HG03175 (cell line): ENCODE data around the gene KSR1.
"Not testable (repeated sequence)": the region's sequence is repeated elsewhere in the genome, so short reads cannot be mapped to it uniquely, and the experiment has no call there.

Experiments
- ATAC-seq: cut with Tn5 transposase; IDR thresholded peaks from one replicate; pipeline ENCODE4 v1.9.1; 2021; ENCODE audit warnings: mild to moderate bottlenecking, moderate library complexity; ENCODE audit not compliant: unreplicated experiment

KSR1 gene

GRCh38 chr17:27425991-27426390 is 30.3 kb upstream of the KSR1 start:
- ATAC-seq: no peak

DNA sequence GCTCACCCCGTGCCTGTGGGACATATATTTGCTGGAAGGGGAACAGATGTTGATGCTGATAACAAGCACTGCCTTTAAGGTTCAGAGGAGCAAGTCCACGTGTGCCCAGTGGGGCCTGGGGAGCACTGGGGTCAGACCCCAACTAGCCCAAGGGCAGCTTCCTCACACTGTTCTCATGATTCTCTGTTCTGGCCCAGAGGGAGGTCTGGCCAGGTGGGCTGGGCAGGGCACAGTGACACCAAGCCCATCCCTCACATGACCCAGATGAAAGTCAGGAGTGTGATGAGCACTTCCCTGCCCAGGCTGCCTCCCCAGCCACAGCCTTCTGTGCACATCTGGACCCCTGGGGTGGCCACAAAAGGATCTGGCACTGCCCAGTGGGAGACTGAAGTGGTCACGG is 29.8 kb upstream of the KSR1 start:
- ATAC-seq: not testable (repeated sequence)

DNA sequence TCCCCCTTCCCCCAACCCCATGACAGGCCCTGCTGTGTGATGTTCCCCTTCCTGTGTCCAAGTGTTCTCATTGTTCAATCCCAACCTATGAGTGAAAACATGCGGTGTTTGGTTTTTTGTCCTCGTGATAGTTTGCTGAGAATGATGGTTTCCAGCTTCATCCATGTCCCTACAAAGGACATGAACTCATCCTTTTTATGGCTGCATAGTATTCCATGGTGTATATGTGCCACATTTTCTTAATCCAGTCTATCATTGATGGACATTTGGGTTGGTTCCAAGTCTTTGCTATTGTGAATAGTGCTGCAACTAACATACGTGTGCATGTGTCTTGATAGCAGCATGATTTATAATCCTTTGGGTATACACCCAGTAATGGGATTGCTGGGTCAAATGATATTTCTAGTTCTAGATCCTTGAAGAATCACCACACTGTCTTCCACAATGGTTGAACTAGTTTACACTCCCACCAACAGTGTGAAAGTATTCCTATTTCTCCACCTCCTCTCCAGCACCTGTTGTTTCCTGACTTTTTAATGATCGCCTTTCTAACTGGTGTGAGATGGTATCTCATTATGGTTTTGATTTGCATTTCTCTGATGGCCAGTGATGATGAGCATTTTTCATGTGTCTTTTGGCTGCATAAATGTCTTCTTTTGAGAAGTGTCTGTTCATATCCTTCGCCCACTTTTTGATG is 28.9 kb upstream of the KSR1 start:
- ATAC-seq: not testable (repeated sequence)

DNA sequence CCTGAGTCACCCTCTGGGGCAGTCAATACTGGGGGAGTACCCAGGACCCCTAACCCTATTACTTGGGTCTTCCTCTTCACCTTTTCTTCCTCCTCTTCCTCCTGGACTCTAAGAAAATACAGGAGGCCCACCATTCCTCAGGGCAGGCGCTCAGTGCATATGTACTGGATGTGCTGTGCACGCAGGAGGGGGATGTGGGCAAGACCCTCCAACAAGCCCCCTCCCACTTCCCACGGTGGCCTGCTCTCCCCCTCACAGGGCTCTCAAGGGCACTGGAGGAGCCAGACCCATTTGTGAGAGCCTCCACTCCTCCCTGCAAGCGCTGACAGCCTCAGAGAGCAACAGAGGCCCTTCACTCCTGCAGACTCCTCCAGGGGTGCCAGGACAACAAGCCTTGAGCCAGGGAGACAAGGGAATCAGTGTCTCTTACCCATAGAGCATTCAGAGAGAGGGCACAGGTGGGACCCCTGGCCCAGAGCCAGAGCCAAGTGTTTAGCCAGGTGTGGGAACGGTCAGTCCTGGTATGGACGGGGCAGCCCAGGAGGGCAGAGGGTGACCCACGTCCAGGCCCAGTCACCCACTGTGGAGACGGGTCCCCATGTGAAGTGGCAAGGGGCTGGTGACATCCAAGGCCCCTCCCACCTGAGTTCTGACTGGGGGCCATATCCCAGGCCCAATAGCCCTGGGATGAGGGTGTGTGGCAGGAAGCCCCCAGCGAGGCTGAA is 27.3 kb upstream of the KSR1 start:
- ATAC-seq: no peak

GRCh38 chr17:27429666-27430382 is 26.4 kb upstream of the KSR1 start:
- ATAC-seq: no peak

GRCh38 chr17:27430383-27430840 is 25.8 kb upstream of the KSR1 start:
- no peak for ATAC-seq

DNA sequence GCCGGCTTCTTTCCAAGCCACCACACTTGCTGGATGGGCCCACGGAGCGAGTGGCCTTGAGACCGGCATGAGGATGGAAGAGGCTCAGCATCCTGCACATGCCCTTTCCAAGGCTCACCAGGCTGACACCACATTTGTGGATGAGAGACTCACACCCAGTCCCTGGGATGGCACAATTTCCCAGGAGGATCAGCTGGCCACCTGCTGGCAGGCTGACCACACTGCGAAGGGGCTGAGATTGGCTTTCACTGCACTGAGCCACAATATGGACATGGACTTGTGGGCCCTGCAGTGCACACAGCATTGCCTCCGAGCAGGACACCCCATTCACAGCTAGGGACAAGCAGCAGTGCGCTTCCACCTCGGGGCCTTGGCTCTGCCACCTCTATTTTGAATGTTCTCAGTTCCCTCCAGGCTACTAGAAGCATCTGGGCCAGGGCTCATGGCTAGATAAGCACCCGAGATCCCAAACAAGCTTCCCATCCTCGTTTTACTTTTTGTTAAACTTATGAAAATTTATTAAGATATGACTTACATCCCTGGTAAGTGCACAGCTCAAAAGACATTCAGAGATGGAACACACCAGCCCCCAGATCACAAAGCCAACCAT is 25.3 kb upstream of the KSR1 start:
- no peak for ATAC-seq

- no peak for ATAC-seq
These were observed 22.7 kb upstream of the KSR1 start for GRCh38 chr17:27433521-27433920.

DNA sequence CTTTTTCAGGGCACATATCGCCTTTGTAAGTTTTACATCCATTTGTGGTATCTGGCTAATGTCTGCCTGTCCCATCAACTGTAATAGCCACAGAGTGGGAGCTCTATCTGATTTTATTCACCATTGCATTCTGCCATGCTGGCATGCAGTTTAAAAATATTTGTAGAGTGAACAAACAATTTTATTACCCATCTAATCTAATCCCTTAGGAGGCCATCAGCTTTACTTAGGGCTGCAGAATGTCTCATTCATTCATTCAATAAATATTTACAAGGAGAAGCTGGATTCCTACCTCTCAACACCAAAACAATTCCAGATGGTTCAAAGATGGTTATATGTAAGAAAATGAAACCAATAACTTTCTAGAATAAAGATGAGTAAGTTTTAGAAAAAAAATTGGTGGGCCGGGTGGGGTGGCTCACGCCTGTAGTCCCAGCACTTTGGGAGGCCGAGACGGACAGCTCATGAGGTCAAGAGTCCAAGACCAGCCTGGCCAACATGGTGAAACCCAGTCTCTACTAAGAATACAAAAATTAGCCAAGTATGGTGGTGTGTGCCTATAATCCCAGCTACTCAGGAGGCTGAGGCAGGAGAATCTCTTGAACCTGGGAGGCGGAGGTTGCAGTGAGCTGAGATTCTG is 20.7 kb upstream of the KSR1 start:
- not testable (repeated sequence) for ATAC-seq

DNA sequence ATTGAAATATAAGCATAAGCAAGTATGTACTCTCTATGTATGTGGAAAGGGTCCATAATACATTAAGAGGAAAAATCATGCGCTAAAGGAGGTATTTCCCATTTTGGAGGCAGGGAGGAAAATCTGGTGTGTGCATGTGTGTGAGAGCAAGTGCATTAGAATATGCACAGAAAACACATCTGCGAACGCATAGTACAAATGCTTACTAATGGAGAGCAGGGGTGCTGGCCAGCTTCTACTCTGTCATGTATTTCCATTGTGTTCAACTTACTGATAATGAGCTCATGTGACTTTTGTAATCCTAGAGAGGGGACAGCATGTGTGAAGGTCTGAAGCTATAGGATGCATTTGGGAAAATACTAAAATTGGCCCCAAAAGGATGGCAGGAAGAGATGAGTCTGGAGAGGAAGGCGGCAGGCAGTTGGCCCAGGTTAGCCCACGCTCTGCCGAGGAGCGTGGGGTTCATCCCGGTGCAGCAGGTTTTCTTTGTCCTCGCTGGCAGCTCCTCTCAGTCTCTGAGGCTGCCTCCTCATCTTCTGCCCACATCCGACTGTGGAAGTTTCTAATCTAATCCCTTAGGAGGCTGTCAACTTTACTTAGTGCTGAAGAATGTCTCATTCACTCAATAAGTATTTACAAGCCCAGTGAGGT is 17.8 kb upstream of the KSR1 start:
- ATAC-seq: no peak

- ATAC-seq: no peak
These were observed 16.9 kb upstream of the KSR1 start for GRCh38 chr17:27439342-27439741.

DNA sequence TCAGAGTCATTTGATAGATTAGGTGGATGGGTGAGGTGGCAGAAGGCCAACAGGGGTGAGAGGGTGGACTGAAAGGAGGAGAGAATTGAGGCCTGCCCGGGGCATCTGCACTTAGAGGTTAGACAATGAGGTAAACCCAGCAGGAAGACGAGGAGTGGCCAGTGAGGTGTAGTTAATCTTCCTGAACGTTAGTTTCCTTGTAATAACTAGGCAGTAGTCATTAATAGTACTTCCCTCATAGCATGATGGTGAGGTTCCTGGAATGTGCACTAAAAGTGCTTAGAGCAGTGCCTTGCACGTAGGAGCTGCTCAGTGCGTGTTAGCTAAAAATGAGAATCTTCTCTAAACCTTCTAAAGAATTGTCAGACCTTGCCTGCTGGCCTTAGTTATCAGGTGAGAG is 13.5 kb upstream of the KSR1 start:
- ATAC-seq: no peak

- no peak for ATAC-seq
These were observed 12.8 kb upstream of the KSR1 start for GRCh38 chr17:27443491-27443890.

DNA sequence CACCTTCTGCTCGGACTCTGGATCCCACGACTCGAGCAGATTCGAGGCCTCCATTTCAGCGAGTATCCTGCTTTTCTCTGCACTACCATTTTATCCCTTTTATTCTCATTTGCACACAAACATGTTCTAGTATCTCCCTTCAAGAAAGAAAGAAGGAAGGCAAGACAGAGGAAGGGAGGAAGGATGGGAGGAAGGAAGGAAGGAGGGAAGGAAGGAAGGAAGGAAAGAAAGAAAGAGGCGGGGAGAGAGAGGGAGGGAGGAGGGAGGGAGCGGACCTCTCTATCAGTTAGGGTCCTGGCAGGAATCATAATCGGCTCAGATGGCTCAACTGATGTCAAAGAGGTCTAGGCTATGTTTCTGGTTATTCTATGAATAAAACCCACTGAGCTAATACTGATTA is 10.3 kb upstream of the KSR1 start:
- ATAC-seq: no peak

DNA sequence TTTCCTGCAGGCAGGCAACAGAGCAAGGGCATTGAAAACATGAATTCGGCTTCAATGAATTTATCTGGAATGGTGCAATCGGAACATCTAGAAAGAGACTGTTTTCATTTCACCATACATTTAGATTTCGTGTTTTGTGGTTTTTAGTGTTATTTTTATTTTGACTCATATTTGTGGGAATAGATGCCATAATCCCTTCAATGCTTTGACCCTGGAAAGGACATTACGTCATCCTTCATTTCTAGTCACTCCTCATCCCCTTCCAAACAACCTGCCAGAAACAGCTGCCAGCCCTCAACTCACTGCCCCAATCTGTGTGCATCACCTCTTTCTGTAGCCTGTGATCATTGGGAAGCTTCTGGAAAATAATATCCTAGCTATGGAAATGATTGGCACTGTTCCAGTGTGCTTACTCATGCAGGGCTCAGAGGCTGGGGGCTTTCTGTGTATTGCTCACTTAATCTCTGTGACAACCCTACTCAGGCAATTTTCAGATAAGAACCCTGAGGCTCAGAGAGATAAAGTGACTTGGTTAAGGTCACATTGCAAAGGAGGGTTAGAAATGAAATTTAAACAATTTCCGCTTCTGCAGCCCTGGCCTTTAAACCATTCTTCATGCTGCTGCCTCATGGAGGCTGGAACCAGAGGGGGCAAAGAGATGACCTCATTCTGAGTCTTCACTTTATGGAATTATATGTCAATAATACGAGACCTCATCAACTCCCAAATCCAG is 9.5 kb upstream of the KSR1 start:
- ATAC-seq: no peak

DNA sequence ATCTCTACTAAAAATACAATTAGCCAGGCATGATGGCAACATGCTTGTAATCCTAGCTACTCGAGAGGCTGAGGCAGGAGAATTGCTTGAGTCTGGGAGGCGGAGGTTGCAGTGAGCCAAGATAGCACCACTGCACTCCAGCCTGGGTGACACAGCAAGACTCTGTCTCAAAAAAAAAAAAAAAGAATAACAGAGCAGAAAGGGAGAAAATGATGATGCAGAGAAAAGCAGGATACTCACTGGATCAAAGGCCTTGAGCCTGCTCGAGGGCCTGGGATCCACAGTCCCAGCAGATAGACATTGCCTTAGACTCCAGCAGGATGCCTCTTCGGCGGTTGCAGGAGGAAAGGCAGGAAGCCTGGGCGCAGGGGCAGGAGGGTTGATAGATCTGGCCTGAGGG is 7.7 kb upstream of the KSR1 start:
- ATAC-seq: not testable (repeated sequence)

DNA sequence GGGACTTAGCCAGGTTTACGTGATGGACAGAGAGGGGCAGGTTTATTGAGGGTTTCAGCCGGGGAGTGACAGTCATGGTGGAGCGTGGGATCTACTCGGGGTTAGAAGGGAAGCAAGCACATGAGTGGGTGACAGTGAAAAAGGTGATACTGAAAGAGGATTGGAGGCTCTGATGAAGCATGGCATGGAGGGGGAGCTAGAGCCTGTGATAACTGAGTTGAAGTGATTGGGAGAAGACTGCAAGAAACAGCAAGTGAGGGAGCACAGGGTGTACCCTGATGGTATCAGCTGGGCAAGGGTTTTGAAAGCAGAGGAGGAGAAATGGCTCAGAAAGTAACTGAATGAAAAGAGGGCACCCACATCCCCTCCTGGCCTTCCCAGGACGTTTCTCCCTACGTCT is 6.7 kb upstream of the KSR1 start:
- ATAC-seq: no peak

DNA sequence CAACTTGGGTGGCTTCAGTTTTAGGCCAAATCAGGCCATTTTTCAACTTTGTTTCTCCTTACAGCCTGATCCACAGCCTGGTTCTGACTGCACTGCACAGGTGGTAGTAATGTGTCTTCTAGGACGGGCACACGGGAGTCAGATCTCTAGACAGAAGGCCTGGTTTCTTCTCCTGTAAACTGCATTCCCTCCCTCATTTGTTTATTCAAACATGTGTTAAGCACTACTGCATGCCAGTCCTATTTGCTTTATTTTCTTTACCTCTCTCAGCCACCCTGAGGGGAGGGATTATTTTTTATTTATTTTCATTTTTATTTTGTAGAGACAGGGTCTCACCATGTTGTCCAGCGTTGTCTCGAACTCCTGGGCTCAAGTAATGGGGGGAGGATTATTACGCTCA is 6.3 kb upstream of the KSR1 start:
- ATAC-seq: no peak

- no peak for ATAC-seq
These were observed 5.8 kb upstream of the KSR1 start for GRCh38 chr17:27450416-27450815.

DNA sequence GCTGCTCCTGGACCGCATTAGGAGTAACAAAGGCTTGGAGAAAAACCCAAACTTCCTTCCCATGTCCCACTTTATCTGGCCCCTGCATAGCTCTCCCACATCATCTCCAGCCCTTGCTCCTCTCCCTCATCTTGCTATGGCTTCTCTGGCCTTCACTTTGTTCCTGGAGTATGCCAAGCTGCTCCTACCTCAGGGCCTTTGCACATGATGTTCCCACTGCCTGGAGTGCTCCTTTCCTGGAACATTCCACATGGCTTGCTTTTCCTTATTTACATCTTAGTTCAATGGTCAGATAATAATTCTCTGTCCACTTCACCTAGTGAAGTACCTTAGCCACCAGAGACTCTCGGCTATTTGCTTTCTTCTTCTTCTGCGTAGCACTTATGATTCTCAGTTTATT is 4.3 kb upstream of the KSR1 start:
- no peak for ATAC-seq
